DMS153 treated with DMSO at 0.1 percent for 48 hours (cell line): Measurements from ENCODE around the gene CHMP2A.
"Not testable (repeated sequence)": the region's sequence is repeated elsewhere in the genome, so short reads cannot be mapped to it uniquely, and the experiment has no call there.

Source experiments
- DNase-seq: peaks from one replicate; lab custom pipeline; 2025; ENCODE audit not compliant: unreplicated experiment; lab: John Stamatoyannopoulos, UW

The CHMP2A gene

DNA sequence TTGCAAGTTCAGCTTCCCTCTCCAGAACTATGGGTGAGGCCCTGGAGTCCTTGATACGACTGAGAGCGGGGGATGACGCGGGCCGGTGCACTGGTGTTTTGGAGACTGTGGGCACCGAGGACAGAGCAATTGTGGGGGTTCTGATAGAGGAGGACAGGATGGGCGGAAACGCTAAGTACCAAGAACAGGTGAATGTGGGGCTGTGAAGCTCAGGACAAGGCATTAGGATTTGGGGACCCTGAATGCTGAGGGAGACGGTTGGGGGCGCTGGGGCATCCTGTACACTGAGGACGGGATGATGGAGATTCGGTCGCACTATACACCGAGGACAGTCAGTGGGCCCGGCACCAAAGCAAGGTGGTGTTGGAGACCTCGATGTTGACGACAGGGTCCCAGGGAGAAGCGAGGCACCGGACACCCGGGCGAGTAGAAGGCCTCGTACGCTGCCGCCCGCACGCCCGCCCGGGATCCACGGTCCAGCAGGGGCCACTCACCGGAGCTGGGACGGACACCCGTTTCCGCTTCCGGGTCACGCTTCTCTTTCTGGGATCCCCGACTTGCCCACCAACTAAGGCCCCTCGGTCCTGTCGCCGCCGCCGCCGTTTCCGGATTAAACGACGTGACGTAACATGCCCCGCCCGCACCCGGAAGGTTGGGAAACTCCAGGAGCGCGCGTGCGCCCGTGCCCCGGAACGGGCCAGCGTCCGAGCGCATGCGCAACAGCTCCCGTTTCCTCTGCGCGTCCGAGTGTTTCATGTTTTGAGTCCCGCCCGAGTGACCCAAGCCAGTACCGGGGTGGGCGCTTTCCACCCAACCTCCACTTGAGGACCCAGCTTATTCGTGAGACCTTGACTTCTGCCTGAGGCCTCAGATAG is at the start of gene CHMP2A:
CHMP2A (minus strand) TSS at position 612 of the 875 bp plus-strand sequence. CDS start 893 bp downstream, outside the sequence.
- DNase-seq: no peak

DNA sequence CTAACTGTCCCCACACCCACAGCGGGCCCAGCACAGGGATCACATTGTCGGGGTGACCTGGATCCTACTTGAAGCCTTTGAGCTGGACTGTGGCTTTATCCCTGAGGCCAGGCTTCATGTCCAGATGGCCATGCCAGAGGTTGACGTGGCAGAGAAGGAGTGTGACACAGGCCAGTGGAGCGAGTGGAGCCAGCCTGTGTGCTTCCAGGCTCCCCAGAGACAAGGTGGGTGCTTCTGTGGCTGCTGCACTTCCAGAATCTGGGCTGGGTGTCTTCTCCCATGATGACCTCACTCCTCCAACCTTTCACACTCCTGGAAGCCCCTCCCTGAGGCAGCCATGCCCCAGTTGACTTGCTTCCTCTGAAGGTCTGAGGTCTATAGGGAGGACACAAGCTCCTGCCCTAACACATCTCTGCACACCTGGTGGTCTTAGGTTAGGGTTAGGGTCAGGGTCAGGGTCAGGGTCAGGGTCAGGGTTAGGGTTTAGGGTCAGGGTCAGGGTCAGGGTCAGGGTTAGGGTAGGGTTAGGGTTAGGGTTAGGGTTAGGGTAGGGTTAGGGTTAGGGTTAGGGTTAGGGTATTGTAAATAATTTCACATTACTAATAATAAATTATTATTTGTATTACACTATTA is 31.3 kb upstream of the CHMP2A start:
- DNase-seq: no peak

DNA sequence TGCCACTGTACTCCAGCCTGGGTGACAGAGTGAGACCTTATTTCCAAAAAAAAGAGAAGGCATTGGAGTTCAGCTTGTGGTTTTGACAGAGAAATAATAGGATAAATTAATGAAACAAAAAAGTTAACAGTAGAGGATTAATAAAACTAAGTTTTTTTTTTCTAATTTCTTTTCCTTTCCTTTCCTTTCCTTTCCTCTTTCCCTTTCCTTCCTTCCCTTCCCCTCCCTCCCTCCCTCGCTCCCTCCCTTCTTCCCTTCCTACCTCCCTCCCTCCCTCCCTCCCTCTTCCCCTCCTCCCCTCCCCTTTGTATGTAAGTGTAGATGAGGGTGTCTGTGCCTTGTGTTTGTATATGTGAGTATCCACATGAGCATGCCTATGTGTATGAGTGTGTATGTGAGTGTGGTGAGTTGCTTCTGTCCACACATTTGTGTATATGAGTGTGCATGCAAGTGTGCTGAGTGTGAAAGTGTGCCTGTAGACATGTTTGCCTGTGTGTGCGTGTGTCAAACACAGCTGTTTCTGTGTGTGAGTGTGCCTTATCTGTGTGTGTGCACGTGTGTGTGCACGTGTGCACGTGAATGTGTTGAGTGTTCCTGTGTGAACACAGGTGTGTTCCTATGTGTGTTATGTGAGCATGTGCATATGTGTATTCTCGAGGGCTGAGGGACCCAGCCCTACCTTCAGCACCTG is 30.7 kb upstream of the CHMP2A start:
- no peak for DNase-seq

DNA sequence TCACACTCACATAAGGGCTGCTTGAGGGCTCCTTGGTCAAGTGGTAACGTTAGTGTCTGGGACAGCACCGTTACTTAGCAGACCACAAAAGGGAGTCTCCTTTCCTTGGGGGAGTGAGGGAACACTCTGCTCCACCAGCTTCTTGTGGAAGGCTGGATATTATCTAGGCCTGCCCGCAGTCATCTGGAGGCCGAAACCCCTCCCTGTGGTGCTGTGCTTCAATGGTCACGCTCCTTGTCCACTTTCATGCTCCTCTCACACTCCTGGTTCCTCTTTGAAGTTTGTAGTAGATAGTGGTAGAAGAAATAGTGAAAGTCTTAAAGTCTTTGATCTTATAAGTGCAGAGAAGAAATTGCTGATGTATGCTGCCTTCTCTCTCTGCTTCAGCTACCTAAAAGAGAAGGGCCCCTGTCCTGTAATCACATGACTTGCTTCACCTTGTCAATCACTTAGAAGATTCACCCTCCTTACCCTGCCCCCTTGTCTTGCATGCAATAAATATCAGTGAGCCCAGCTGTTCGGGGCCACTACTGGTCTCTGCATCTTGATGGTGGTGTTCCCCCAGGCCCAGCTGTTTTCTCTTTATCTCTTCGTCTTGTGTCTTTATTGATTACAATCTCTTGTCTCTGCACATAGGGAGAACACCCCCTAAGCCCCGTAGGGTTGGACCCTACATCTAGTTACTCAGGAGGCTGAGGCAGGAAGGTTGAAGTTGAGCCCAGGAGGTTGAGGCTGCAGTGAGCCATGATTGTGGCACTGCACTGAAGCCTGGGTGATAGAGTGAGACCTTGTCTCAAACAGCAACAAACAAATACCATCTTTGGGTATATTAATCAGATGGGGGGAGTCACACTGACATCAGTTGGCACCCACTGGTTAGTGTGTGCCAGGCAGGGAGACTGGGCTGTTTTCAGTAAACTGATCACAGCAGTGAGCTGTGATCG is 29.9 kb upstream of the CHMP2A start:
- no peak for DNase-seq

DNA sequence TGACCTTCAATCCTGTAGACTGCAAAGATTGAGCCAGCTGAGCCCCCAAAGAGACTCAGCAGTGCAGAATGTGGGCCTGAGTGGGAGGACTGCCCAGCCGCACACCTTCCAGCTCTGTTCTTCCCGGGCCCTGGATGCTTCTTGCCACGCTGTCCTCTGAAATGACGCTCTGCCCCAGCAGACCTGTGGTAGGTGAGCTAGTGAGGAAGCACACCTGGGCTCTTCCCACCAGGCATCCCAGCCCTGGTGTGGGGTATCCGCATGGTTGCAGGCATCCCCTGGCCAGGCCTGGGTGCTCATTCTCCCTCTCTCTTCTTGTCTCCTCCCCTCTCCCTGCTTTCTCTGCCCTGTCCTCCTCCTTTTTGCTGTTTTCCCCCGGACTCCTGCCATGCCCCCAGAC is 28.1 kb upstream of the CHMP2A start:
- DNase-seq: no peak

DNA sequence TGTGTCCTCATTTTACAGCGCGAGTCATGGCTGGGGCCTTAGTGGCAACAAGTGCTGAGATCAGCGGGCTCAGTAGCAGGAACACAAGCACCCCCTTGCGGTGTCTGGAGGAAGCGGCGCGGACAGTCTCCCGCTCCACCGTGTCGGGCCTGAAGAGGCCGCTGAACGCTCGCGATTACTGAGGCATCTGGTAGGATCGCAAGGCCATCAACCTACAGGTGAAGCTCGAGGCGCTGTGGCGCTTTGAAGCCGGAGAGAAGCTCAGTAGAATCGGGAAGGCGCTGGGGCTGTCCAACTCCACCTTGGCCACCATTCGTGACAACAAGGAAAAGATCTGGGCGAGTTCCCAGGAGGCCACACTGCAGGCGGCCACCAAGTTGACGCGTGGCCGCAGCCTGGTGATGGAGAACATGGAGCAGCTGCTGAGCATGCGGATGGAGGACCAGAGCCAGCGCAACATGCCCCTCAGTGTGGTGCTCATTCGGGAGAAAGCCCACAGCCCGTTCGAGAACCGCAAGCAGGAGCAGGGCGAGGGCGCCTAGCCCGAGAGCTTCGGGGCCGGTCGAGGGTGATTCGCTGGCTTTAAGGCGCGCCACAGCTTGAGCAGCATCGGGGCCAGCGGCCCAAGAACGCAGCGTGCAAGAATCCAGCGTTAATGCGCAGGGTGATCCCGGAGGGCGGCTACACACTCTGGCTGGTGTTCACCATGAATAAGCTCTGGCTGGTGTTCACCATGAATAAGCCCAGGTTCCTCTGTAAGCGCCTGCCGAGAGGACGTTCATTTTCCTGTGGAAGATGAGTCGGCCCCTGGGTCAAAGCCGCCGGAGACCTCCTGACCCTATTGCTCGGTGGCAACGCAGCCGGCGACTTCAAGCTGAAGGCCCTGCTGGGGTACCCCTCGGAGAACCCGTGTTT is 26.6 kb upstream of the CHMP2A start:
- no peak for DNase-seq

DNA sequence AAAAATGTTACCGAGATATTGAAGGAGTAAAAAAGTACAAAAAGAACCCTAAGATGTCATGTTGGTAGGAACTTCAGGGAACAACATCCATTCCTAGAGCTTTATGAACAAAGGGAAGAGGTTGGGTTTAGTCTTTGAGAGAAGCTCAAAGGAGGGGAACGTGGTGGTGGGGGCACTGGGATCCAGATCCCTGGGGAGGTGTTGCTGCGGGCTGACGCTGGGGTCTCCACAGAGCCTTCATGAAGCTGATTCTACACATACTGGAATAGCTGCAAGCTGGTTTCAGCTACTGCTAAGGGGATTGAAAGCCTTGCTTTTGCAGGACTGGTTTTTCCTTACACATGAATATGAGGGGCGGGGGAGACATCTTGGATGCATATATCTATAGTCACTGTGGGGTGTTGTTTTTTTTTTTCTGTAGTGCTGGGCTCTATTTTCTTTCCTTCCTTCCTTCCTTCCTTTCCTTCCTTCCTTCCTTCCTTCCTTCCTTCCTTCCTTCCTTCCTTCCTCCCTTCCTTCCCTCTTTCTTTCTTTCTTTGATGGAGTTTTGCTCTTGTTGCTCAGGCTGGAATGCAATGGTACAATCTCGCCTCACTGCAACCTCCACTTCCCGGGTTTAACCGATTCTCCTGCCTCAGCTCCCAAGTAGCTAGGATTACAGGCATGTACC is 24.7 kb upstream of the CHMP2A start:
- no peak for DNase-seq

DNA sequence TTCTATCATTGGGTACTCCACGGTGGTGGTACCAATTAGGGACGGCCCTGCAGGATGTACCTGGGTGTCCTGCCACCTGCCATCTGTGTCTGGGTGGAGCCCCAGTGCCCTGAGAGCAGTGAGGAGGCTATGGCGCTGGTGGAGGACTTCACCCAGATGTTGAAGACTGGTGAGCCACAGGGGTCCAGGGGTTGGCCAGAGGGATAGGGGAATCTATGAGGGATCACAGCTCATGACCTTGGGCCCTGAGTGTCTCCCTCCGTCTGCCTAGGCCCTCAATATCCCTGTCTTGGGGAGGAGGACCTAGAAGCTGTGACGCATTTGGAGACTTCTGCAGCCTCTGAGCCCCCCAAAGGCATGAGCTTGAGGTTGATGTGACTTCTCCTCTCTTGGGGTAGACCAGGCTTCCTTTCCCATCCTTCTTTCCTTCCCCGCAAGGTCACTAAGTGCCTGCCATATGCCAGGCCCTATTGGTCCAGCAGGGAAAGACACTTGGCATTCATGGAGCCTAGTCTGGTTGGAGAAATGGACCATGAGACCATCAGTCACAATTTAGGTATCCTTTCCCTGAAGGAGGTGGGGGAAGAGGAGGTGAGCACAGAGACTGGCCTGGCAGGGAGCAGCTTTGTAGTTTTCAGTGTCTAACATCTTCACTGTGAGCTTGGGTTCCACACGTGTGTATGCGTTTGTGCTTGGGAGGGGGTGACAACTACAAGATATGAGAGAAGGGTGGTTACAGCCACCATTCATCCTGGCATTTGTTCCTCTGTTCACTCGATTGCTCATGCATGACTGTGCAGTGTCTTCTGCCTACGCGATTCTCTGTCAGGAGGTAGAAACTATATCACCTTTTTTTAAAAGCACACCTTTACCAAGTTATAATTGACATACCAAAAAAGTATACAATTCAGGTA is 23.4 kb upstream of the CHMP2A start:
- no peak for DNase-seq

DNA sequence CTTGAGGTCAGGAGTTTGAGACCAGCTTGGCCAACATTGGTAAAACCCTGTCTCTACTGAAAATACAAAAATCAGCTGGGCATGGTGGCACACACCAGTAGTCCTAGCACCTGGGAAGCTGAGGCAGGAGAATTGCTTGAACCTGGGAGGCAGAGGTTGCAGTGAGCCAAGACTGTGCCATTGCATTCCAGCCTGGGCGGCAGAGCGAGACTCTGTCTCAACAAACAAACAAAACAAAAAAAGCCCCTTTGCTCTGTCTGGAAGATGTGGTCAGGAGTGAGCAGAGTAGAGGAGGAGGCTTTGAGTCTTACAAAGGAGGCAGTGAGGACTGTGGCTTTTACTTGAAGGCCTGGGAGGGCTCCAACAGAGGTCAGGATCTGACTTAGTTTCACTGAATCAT is 22.7 kb upstream of the CHMP2A start:
- DNase-seq: not testable (repeated sequence)

DNA sequence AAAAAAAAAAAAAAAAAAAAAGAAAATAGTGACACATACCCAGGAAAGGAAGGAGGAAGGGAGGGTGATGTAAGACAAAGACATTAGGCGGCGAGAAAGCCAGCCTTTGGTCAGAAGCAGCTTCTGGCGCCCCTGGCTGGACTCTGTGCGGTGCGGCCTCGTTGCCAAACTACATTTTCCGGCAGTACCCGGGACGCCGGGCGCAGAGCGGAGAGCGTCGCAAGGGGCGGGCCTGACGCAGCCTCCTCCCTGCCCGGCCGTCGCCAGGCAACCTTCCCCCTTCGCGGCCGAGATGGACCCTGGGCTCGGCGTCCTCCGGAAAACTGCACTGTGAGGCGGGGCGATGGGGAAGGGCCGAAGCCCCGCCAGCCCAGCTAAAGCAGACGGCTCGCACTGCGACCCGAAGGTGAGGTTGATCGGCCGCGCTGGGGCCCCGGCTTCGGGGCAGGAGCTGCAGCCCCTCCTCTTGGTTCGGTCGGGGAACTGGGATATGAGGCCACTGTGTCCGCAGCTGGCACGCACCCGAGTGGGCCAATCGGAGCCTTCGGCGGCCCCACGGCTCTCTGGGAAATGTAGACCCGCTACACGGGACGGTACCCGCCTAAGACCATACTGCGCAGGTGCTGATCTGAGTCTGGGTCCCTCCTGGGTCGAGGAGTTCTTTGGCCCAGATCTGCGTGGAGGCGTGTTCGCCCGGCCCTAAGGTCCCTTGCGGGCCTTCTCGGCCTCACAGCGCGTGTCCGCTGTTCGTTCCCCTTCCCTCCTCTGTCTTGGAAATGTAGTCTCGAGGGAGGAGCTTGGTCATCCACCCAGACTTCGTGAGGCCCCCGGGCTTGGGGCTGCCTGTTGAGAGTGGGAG is 20.5 kb upstream of the CHMP2A start:
- DNase-seq: no peak

DNA sequence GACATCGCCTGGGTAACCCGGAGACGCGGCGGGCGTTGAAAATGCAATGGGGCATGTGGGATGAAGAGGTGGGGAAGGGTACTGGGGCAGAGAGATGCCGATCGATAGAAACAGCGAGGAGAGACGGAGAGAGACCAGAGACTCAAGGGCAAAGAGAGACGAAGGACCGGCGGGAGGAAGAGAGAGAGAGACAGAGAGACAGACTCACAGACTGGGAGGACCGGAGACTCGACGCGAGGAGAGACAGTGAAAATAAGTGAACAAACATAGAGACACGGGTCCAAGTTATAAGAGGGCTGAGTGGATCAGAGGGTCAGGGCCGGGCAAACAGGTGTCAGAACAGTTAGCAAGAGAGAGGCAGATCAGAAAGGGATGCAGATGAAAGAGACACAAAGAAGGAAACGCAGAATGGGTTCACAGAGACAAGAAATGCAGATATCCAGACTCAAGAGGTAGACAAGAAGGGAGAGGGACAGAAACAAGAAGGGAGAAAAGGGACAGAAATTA is 18.8 kb upstream of the CHMP2A start:
- DNase-seq: no peak

DNA sequence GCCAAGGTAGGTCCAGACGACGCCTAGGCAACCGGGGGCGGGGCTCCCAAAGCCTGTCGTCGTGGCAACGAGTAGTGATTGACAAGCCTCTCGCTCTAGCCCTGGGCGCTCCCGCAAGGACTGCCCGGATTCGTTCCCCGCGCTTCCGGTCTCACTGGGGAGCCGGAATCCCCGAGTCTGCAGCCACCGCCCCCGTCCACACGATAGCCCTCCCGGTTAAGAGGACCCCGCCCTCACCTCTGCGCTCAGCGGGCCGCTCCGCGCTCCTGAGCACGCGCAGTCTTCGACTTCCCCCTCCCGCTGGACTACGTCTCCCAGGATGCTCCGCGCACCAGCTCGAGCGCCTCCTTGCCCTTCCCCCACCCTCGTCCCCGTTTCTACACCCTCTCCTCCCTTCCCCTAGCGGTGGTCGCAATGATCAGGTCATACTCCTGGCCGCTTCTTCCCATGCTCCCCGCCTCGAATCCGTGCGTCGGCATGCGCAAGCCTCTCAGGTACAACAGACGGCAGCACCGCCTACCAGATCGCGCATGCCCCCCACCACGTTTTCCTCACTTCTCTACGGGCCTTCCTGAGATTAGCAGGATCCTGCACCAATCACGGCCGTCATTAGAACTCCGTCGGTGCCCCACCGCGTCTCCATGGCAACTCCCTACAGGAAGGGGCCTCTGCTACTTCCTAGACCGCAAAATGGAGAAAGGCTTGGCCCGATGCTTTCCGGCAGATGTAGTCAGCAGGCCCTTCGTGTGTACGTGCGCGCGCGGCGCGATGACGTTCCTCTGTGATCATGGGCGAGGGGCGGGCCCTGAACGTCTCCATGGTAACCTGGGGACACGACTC is 18.1 kb upstream of the CHMP2A start, which contains the start of gene MZF1:
MZF1 (minus strand) TSS at position 518 of the 840 bp plus-strand sequence. CDS start 1,946 bp downstream, outside the sequence.
- no peak for DNase-seq

DNA sequence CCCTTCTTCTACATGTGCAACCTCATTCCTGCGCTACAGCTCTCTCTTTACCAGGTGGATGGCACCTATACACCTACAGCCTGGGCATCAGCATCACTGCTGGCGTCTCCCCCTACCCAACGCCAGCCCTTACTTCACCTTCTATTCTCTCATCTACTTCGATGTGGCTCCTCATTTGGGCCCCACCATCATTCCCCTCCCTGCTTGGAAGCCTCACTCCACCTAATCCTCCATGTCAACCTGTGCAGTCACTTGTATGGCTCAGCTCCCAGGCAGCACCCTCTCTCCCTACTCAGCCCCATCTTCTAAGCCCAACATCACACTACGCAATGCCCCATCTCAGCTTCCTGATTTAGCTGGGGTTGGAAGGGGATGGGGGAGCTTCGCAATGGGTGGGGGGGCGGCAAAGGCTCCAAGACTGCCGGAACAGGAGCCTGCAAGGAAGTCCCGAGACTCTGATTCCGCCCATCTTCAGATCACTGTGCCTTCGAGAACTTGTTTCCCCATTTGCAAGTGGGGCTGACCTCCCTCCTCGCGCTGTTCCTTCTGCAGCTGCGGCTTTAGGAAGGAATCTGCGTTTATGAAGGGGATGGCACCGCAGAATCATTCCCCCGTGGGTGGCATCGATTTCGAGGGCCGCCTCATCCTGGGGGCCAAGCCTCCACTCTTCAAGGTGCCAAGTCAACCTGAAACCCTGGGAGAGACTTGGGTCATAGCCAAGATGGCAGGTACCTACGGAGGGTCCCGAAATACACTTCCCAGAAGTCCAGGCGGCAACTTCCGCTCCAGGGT is 17.3 kb upstream of the CHMP2A start:
- DNase-seq: no peak

DNA sequence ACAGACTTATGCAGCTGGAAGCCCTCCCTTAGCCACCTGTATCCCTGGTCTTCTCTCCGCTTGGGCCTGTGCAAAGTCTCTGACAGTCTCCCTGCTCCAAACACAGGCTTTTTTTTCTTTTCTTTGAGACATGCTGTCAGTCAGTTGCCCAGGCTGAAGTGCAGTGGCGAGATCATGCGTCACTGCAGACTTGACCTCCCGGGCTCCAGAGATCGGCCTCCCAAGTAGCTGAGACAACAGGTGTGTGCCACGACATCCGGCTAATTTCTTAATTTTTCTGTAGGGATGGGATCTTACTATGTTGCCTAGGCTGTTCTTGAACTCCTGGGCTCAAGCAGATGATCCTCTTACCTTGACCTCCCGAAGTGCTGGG is 16.7 kb upstream of the CHMP2A start:
- DNase-seq: no peak
